Kasumi-1 (cell line): ENCODE data around the gene PTN.
"Not testable (repeated sequence)": the region's sequence is repeated elsewhere in the genome, so short reads cannot be mapped to it uniquely, and the experiment has no call there.

Experiments
- DNase-seq, 2 experiments: peaks; one replicate each; lab custom pipeline; 2025; lab: John Stamatoyannopoulos, UW

The PTN gene

GRCh38 chr7:137324796-137325696, 18.5 kb downstream of the PTN start:
- no peak for DNase-seq

DNA sequence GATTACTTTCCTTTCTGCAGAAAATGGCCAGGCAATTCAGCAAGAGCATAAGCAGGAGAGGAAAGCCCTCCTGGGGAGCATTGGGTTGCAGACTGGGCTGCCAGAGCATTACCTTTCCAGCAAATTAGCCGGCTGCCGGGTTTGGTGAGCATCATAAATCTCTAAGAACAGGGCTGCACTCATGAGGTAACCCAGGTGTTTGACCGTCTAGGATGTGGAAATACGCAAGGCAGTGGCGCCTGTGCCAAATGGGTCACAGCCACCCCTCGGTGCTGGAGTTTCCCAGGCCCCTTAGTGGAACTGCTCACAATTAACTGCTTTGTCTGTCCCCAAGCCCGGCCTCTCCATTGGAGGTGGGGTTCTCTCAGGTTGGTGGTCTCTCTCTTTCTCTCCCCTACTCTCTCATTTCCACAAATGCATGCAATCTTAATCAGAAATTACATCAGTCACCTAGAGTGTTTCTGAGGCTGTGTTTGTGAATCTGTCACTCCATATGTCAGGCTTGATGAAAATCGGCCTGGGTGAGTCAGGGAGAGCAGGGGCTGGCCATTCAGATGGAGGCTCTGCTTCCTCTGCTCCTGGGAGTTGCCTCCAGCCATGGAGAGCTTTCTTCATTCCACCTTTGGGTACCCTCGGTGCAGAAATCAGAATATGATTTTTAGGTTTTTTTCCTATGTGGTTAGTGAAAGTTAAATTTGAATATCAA, 26.7 kb downstream of the PTN start:
- no peak for DNase-seq

GRCh38 chr7:137313201-137313600, 30.3 kb downstream of the PTN start:
- no peak for DNase-seq

GRCh38 chr7:137306748-137307147, 36.8 kb downstream of the PTN start:
- DNase-seq: no peak

DNA sequence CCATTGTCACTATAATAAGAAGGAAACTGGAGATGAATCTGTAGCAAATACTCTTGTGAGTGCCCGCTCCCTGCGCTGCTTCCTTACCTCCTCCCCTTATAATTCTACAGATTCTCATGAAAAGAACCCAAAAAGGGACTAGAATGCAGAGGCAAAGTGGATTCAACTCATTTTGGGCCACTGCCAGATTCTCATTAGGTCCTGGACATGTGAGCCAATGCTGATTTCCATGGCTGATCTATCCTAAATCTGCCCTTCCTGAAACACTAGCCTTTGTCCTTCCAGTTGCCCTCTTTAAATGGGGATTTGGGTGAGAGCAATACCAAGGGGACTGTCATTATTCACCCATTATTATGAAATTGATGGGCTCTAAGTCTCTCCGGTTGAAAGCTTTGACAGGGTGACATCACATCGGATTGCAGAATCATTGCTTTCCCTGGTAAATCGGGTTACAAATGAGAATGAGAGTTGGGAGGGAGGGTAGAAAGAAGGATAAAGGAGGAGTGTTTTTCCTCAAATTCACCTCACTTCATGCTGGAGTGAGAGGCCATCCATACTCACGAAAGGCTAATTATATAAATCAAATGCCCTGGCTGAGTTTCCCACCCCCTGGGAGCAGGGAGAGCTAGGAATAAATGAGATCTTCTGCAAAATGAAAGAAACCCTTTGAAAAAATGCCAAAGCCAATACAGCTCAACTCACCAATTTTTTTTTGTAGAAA, 37.5 kb downstream of the PTN start:
- DNase-seq: no peak

GRCh38 chr7:137304624-137305235, 38.8 kb downstream of the PTN start:
- no peak for DNase-seq

DNA sequence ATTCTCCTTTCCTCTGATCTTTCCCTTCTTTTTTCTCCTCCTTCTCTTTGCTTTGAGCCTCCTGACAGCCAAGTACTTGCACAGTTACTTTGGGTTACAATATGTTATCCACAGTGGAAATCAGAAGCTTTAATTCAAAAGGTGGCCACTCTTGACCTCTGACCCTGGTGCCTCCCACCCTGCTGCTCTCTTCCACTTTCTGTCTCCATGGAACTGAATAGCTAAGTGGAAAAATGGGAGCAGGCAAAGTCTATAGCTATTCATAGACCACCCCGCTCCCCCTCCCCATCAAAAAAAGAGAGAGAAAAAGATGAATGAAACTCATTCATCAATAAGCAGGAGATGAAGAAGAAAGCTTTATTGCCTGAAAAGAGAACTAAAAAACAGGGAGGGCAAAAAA, 39.4 kb downstream of the PTN start:
- no peak for DNase-seq

DNA sequence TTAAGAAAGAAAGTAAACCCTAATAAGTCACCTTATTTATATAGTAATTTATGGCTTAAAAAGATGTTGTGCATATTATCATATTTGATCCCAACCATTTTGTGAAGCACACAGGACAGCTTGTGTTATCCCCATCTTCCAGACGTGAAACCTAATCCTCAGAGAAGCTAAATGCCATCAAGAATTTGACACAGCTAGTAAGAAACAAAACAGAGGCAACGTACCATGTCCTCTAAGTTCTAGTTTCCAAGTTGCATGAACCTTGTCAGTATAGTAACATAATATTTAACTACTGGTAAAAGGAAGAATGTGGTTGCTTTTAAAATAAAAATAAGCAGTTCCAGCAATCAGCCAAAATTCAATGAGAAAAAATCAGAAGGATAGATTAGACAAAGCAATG, 41.5 kb downstream of the PTN start:
- DNase-seq: no peak

- DNase-seq: no peak
Observed at GRCh38 chr7:137298464-137298794, 45.1 kb downstream of the PTN start.

DNA sequence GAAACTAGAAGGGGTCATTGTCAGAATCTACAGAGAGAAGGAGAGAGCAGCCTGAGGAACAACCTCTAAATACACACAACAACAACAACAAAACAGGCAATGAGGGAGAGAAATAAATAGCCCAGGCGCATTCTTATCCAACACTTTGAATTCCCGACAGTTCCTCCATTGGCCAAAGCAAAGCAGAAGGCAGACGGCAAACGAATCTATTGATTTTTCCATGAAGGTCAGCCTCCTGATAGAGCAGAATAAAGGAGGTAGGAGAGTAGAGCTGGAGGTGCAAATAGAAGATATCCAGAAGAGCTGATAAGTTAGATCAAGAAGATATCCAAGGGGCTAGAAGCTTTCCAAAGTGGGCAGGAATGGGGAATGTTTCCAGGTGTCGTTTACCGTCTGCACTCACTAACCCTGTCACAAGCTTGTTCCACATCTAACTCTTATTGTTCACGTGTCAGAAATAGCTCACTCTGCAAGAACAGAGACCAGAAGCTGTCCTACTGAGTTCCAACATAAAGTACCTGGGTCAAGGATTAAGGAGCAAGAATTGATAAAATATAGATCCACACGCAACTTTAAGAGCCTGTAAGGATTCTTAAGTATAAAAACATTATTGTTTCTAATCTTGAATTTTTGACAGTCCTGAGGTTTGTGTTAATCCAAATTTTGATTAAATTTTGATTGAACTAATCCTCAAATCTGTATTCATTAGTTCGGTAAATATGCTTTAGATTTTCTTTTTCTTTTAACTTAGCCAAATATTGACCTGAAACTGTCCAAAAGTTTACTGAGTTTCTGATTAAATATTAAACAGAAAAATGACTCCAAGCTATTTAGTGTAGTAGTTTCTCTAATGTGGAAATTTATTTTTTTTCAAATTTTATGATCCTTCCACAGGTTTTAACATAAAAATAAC, 45.7 kb downstream of the PTN start:
- no peak for DNase-seq

DNA sequence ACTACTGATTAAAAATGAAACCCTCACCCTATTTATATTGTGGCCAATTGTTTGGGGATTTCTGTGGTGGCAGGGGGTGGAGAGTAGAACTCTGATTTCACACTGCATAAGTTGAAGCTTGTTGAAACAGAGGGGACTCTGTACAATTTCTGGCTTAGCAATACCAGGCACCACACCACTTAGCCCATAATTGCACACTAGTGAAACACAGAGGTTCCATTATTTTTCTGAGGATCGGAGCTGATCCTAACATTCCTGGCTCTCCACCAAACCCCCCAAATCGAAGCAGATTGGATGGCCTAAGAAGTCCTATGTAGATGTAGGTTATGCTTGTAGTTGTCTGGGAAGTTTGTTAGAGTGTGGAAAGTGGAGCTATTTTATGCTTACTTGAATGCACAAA, 47.0 kb downstream of the PTN start:
- no peak for DNase-seq

DNA sequence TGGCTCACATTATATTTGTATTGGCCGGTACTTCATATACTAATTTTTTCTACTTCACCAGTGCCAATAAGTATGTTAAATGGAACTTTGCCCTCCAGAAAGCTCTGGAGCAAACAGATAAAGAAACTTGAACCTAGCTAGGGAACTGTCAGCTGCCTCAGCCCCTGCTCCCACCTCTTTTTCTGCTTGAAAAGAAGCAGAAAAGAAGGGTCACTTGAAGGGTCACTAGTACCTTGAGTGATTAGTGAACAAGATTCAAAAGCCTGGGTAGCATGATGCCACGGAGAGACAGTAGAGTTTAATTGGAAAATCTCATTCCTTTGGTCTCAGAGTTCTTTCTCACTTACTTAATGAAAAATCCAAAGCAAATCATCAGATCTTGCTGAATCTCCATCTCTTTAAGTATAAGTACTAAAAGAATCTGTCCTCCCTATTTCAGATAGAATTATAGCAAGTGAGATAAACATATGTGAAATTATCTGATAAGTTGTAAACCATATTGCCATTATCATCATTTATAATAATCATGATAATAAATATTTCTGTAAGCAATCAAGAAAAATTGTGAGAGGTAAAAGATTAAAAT, 47.7 kb downstream of the PTN start:
- DNase-seq: no peak

DNA sequence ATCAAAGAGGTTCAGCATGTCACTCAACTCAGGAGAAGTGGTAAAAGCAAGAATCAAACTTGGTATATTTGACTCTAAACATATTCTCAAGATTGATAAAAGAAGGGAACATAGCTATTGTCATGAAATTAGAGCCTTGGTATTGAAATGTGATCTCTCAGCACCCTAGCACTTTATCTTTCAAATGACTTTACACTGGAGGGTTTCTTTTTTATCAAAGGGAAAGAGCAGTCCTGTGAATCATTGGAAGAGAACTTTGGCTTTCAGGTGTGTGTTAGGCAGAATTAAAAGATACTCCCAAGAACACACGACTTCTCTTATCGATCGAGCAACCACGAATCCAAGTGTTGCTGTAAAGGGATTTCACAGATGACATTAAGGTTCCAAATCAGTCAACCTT, 54.4 kb downstream of the PTN start:
- DNase-seq: no peak

GRCh38 chr7:137287651-137288258, 55.8 kb downstream of the PTN start:
- DNase-seq: peak in 1 of 2 experiments; percentile 24

DNA sequence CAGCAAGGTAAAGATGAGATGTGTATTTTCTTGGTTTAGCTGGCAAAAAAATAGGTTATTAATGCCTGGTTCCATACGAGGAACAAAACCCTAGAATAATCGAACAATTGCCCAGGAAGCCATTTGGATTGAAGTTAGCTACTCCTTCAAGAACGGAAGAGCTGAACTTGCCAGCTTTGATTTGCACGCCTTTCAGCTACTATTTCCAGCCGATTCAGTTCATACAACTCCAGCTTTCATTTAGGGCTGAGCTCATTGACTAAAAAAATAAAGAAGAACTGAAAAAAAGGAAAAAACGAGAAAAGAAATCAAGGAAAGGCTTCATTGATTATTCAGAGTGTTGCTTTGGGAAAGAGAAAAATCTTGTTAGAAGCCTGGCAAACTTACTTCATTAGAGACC, 60.4 kb downstream of the PTN start:
- no peak for DNase-seq

- no peak for DNase-seq
Observed at GRCh38 chr7:137282043-137282442, 61.5 kb downstream of the PTN start.

- no peak for DNase-seq
Observed at GRCh38 chr7:137276189-137276588, 67.3 kb downstream of the PTN start.

DNA sequence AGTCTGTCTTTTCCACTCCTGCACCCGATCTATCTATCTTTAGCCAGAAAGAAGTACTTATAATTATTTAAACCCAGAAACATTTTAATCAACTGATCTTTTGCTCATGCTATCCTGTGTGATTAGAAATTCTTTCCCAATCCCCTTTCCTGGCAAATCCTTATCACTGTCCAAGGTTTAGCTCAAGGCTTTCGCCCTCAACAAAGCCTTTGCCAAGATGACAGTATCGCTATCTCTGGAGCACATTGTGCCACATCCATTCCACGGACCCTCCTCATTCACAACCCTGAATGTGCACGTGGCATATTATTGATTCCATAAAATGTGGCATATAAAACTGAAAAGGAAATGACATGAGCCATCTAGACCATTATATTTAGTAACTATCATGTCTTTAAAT, 71.3 kb downstream of the PTN start:
- DNase-seq: no peak

DNA sequence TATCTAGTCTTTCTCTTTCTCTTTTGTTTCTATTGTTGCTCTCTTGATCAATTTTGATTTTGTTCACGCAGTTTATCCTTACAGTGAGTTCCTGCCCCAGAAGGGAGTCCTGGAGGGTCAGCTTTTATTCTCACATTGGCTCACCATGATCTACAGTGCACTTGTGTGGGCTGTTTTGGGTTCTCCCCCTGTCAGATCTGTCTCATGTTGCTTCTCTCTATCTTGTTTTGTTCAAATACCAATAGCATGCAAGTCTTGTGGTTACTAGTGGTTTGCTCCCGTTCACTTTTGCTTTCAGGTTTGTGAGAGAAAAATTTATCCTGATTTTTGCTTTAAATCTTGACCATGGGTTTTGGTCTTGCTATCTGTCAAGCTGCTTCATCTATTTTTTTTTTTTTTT, 74.3 kb downstream of the PTN start:
- no peak for DNase-seq

DNA sequence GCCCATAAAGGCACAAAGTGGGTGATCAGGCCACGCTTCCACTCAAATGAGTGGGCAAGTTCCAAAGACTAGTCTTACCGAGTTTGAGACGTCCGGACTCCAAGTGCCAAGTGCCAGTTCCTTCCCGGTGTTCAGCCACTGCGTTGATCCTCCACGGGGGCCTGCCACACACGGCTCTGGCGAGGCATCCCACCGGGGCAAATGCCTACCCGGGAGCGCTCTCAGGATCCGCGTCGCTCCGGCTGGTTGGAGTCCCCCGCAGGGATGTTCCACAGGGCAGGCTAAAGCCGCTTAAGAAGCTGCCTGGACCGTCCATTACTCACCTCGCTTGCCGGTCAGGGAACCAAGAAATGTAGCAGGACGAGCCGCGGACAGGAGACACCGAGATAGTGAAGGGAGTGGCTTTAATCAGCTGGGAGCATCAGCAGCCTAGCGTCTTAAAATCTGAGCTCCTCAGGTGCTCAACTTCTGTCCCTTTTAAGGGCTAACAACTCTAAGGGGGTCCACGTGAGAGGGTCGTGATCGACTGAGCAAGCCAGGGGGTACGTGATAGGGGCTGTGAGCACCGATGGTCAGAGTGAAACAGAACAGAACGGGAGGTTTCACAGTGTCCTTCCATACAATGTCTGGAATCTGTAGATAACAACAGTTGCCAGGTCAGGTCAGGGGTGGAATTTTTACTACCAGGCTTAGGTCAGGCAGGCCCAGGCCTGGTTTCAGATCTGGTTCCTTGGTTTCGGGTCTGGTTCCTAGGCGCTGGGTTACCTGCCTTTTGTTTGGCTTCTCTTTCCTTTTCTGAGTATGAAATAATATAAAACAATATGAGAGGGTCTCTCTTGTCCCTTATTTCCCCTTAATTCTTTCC, 75.3 kb downstream of the PTN start:
- not testable (repeated sequence) for DNase-seq
